GM12874 (cell line): Measurements from ENCODE around the gene NUP93.

Source experiments
- TF ChIP-seq, protein P1 (sequence below): IDR thresholded peaks from 2 replicates; pipeline ENCODE4 v1.5.1; 2011; ENCODE audit warnings: low read depth, mild to moderate bottlenecking, control low read depth, low read length, moderate library complexity; ENCODE audit not compliant: insufficient read depth

NUP93 gene

GRCh38 chr16:56748826-56749225, 18.9 kb downstream of the NUP93 start:
- TF ChIP-seq, protein P1, sequence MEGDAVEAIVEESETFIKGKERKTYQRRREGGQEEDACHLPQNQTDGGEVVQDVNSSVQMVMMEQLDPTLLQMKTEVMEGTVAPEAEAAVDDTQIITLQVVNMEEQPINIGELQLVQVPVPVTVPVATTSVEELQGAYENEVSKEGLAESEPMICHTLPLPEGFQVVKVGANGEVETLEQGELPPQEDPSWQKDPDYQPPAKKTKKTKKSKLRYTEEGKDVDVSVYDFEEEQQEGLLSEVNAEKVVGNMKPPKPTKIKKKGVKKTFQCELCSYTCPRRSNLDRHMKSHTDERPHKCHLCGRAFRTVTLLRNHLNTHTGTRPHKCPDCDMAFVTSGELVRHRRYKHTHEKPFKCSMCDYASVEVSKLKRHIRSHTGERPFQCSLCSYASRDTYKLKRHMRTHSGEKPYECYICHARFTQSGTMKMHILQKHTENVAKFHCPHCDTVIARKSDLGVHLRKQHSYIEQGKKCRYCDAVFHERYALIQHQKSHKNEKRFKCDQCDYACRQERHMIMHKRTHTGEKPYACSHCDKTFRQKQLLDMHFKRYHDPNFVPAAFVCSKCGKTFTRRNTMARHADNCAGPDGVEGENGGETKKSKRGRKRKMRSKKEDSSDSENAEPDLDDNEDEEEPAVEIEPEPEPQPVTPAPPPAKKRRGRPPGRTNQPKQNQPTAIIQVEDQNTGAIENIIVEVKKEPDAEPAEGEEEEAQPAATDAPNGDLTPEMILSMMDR = no peak

DNA sequence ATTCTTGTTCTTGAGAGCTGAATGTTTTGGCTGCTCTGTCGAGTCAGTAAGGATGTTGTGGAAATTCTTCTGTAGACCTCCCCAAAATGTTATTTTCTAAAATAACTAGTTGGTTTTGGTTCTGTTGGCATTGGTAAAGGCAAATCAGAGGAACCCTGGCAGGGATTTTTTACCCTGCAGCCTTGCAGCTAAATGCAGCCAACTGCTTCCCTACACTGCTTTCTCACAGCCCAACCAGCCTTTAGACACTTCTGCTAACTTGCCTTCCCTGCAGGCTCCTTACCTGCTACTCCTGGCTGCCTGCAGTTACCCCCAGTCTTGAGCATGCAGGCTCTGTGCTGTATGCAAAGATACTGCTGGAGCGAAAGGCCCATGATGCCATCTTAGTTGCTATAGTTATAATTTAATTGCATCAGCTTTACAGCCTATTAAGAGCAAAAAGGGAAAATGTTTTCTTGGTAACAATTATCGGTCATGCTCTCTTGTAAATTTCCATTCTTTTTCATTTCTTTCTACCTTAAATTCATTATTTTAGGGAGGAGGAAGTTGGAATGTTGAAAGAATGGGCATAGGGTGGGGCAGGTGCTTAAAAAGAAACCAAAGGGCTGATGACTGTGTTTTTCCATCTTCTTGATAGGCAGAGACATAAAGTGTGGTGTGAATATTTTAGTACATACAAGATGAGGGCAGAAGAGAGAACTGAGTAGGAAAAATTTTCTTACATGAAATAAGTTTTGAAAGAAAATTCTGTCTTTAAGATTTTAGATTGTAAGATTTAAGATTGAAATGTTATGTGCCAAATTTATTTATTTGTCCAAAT, 20.0 kb downstream of the NUP93 start:
- TF ChIP-seq, protein P1 = no peak

DNA sequence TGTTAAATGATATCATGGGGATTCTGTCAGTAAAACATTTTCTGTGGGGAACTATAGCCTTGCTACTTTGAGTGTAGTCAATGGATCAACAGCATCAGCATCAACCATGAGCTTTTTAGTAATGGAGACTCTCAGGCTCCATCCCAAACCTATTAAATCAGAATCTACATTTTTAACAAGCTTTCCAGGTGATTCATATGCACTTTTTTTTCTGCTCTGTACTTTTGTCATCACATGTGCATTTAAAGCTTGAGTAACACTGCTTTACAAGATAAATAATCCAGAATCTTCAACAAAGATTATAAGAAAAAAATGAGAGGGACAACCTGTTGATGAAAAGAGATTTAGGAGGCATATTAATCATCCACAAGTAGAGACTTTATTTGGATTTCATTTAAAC, 23.5 kb downstream of the NUP93 start:
- TF ChIP-seq, protein P1 = no peak

DNA sequence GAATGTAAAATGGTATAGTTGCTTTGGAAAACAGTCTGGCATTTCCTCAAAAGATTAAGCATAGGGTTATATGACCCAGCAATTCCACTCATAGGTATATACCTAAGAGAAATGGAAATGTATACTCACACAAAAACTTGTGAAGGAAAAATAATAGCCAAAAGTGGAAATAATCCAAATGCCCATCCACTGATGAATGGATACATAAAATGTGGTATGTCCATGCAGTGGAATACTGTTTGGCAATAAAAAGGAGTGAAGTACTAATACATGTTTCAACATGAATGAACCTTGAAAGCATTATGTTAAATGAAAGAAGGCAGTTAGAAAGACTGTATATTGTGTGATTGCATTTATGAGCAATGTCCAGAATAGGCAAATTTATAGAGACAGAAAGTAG, 25.1 kb downstream of the NUP93 start:
- TF ChIP-seq, protein P1 = no peak

DNA sequence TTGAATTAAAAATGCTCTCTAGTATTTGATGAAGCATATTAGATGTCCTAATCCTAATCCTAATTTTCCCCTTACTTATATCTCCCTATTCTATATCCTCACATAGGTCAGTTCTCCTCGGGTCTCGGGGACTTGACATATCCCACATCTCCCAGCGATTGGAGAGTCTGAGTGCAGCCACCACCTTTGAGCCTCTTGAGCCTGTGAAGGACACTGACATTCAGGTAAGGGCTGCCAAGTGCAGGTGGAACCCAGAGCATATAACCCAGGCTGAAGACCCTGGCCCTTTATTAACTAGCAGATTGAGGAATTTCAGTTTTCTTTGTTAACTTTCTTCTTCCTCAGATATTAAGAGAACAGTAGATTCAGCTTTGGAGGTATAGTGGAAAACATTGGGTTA, 28.5 kb downstream of the NUP93 start:
- TF ChIP-seq, protein P1 = no peak

DNA sequence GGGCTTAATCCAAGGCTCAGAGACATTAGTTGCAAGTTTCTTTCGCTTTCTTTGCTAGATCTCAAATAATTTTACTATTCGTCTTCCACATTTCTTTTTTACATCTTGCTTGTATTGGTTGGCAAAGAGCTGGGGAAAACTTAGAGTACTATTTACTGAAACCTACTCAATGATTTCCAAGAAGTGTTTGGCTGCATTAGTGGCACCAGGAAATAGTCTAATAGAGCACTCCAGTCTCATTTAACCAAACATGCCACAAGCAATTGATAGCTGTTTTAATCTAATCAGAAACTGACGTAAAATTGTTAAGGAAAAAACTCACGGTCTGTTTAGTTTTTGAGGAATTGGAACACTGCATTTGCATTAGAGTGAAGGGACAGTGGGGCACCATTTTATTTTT, 29.0 kb downstream of the NUP93 start:
- TF ChIP-seq, protein P1 = no peak

DNA sequence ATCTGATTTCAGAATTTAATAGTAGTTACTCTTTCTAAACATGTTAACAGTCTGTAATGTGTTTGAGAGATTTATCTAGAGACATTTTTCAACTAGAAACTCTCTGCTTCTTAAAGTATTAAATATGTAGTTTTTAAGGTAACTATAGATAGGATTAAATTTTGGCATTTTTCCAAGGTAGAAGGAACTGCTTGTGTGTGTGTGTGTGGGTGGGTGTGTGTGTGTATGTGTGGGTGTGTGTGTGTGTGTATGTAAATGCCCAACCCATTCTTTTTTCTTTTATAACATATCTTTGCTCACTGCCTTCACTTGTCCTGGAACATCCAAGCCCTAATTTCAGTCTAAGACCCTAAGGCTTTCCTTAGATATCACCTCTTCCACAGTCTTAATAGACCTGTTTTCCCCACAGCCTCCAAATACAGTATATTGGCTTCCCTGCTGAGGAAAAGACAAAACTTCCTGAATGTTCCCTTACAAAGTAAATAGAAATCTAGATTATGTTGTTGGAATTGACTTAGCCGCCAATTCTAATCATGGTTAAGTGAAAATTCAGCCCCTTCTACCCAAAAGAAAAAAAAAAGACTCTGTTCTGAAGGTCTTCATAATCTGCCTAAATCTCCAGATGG, 33.5 kb downstream of the NUP93 start:
- TF ChIP-seq, protein P1 = no peak
